ENCODE measurements around the gene TMEM132D.

DNA sequence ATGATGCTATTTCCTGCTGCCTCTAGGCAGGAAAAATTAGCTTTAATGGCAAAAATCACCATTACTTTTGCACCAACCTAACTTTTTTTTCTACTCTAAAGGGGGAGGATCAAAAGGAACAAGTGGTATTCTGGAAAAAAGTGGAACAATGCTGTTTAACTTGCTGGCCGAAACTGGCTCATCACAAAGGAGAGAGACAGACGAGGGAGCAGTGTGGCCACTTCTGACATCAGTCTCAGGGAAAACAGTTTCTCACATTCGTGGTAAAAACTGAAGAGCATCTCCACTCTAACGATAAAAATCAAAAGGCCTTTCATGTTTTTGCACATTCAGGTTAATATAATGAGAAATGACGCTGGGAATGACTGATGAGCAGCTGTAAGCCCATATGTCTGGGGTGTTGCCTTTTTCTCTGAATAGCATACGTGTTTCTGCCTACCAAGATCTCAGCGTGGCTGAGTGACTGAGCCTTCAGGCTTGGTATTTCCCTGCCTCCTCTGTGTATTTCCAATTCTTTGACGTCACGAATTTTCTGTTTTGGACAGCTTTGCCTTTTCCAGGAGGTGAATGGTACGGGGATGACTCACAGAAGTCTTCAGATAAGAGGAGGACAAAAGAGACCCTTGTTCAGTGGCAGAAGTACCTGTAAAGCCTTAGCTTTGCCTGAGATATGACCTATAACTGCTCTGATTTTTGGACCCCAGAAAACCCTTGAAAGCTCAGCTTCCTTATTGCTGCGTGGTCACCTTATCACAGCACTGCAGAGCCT is 691.8 kb downstream of the TMEM132D start:
- TF ChIP-seq EZH2phosphoT487 (IDR thresholded peaks at IDR 0.05; ENCODE audit: insufficient read depth, low read depth) (no peak), EZH2 (IDR thresholded peaks at IDR 0.05; ENCODE audit: insufficient read depth, poor library complexity, severe bottlenecking) (no peak)

Data from GM23248 (cell line).